HG03039 (cell line): ENCODE measurements around the gene EDARADD.

Experiments
- ATAC-seq: cut with Tn5 transposase; IDR thresholded peaks from one replicate; pipeline ENCODE4 v1.9.1; 2021; ENCODE audit warnings: mild to moderate bottlenecking, moderate library complexity; ENCODE audit not compliant: unreplicated experiment

EDARADD gene

GRCh38 chr1:236392182-236392581, 1.9 kb upstream of the EDARADD start:
- no peak for ATAC-seq

- ATAC-seq, result peak; percentile 39
These were observed 768 bp downstream of the EDARADD start for GRCh38 chr1:236394879-236395229.

- ATAC-seq, result peak; percentile 45
These were observed 1.3 kb downstream of the EDARADD start for GRCh38 chr1:236395230-236395946.

GRCh38 chr1:236395947-236396664, 2.0 kb downstream of the EDARADD start:
- no peak for ATAC-seq

GRCh38 chr1:236396665-236397043, 2.6 kb downstream of the EDARADD start:
- no peak for ATAC-seq

- no peak for ATAC-seq
These were observed 3.2 kb downstream of the EDARADD start for GRCh38 chr1:236397173-236397759.

- ATAC-seq, result no peak
These were observed 4.5 kb downstream of the EDARADD start for GRCh38 chr1:236398538-236398937.

- no peak for ATAC-seq
These were observed 6.0 kb downstream of the EDARADD start for GRCh38 chr1:236400061-236400603.

- no peak for ATAC-seq
These were observed 7.6 kb downstream of the EDARADD start for GRCh38 chr1:236401698-236402097.

- no peak for ATAC-seq
These were observed 10.0 kb downstream of the EDARADD start for GRCh38 chr1:236403905-236404696.

GRCh38 chr1:236407059-236407458, 13.0 kb downstream of the EDARADD start:
- ATAC-seq, result no peak

- no peak for ATAC-seq
These were observed 19.6 kb downstream of the EDARADD start for GRCh38 chr1:236413688-236414087.

GRCh38 chr1:236416165-236416564, 22.1 kb downstream of the EDARADD start:
- no peak for ATAC-seq

- no peak for ATAC-seq
These were observed 23.2 kb downstream of the EDARADD start for GRCh38 chr1:236417336-236417735.

GRCh38 chr1:236419502-236419901, 25.4 kb downstream of the EDARADD start:
- no peak for ATAC-seq

- no peak for ATAC-seq
These were observed 26.9 kb downstream of the EDARADD start for GRCh38 chr1:236421022-236421421.

GRCh38 chr1:236421850-236422516, 27.9 kb downstream of the EDARADD start:
- ATAC-seq, result no peak

- no peak for ATAC-seq
These were observed 28.4 kb downstream of the EDARADD start for GRCh38 chr1:236422517-236422876.

GRCh38 chr1:236425031-236425663, 31.1 kb downstream of the EDARADD start:
- peak; percentile 87 for ATAC-seq

- ATAC-seq, result no peak
These were observed 32.1 kb downstream of the EDARADD start for GRCh38 chr1:236426215-236426614.
